HG03025 (cell line): Measurements from ENCODE around the gene TMEM161B.
"Not testable (repeated sequence)": the region's sequence is repeated elsewhere in the genome, so short reads cannot be mapped to it uniquely, and the experiment has no call there.

Experiments used
- ATAC-seq: cut with Tn5 transposase; IDR thresholded peaks from one replicate; pipeline ENCODE4 v1.9.1; 2021; ENCODE audit warnings: mild to moderate bottlenecking, moderate library complexity; ENCODE audit not compliant: unreplicated experiment, low FRiP score

The TMEM161B gene

DNA sequence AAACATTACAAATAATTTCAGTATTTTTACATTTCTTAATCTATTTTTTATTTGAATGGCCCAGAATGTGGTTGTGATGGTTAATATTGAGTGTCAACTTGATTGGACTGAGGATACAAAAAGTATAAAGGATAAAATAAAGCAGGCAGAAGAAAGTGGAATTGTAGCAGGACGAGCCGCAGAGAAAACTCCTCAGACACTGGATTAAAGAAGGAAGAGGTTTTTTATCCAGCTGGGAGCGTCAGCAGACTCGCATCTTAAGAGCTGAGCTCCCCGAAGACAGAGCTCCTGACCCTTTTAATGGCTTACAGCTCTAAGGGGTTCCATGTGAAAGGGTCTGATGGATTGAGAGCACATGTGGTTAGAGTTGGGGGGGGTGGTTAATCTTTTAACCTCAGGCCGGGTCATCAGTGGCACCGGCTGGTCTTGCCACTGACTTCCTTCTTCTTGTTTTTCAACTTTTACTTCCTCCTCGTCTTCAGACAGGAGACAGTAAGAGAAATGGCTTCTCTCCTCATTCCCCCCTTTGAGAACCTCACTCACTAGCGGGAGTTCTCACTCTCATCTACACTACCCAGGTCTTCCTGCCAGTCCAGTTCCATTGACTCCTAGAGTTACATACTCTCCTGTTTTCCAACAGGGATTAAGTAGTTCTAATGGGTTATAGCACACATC is 80.0 kb downstream of the TMEM161B start:
- ATAC-seq, result no peak

- ATAC-seq, result no peak
Observed at GRCh38 chr5:88183255-88183654, 85.4 kb downstream of the TMEM161B start.

GRCh38 chr5:88177486-88177885 is 91.2 kb downstream of the TMEM161B start:
- not testable (repeated sequence) for ATAC-seq

- no peak for ATAC-seq
Observed at GRCh38 chr5:88172847-88173758, 95.5 kb downstream of the TMEM161B start.

- ATAC-seq, result no peak
Observed at GRCh38 chr5:88159591-88159990, 109.1 kb downstream of the TMEM161B start.

DNA sequence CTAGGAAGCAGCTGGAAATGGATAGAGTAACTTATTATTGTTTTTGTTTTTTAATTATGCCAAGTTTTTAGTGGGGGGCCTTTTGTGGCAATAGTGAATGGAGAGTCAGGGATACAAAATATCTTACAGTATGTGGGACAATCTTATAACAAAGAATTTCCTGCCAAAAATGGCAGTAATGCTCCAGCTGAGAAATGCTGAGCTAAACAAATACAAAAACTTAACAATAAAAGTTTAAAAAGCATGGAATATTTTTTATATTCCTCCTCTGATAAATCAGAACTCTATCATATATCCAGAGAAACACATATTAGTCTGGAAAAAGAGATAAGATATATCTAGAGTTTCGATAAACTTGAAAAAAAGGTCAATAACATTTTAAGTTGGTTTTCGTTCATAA is 110.6 kb downstream of the TMEM161B start:
- no peak for ATAC-seq

GRCh38 chr5:88154891-88155290 is 113.8 kb downstream of the TMEM161B start:
- no peak for ATAC-seq

GRCh38 chr5:88150747-88151146 is 117.9 kb downstream of the TMEM161B start:
- no peak for ATAC-seq

DNA sequence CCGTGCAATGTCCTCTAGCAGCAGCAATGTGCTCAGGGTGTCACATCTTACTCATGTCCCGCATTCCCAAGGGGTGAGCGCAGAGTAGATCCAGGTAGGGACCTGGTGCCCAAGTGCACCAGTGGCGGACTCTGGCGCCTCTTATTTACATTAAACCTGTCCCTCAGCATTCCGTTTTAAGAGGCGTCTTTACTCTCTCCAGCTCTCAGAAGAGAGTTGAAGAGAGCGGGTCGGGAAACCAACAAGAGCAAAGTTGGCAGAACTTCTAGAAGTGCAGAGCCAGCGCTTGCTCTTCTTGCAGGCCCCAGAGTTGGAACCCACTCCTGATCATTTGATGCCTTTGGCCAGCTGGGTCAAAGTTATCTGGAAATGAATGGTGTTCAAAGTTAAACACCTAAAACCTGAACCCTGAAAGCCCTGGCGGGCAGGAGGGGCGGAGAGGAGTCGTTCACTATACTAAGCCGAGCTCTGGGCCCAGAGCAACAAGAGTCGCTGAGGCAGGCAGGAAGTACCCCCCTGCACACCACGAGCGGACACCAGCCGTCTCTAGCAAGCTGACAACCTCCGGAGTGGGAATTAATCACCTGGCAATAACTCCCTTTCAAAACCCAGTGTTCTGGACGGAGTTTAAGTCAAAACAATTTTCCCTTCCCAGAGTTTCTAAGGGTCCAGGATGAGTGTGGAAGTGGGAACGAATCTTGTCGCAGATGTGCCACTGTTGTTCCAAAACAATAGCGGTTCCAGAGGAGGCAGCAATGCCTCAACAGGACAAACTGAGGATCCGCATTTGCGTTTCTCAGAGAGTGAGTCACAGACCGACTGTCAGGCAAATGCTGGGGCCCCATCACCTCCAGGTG is 122.8 kb downstream of the TMEM161B start:
- ATAC-seq, result no peak

DNA sequence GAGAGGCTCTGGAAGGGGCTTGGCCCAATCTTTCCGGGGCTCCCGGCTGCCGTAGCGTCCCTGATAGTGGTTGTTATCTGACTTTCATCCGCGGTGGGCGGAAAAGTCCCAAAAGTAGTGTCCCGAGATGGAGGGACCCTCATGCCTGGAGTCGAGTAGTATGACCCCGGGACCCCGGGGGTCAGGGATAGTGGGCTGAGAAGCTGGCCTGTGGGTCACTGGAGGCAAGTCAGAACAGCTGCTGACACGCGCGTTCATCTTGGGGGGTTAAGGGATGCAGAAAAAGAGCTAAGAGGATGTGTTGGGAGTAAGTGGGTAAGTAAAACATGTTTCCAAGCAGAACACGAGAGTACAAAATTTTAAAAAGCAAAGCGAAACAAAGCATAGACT is 123.4 kb downstream of the TMEM161B start:
- no peak for ATAC-seq
